NCI-H1436 treated with DMSO at 0.1 percent for 48 hours (cell line): ENCODE measurements around the gene FBXO40.

Experiments used
- DNase-seq: peaks from one replicate; lab custom pipeline; 2025; lab: John Stamatoyannopoulos, UW

The FBXO40 gene

GRCh38 chr3:121663171-121663847, 70.1 kb downstream of the FBXO40 start:
- DNase-seq, result no peak

GRCh38 chr3:121665488-121665887, 72.3 kb downstream of the FBXO40 start:
- DNase-seq, result no peak

- no peak for DNase-seq
Observed at GRCh38 chr3:121667333-121667732, 74.2 kb downstream of the FBXO40 start.

- DNase-seq, result no peak
Observed at GRCh38 chr3:121670676-121671075, 77.5 kb downstream of the FBXO40 start.

GRCh38 chr3:121677141-121677540, 84.0 kb downstream of the FBXO40 start:
- no peak for DNase-seq
